GM10248 (cell line): ENCODE measurements around the gene EIF3A.

Experiments
- CTCF ChIA-PET: fragments of 300-600 bp; sonication (Branson Sonifier 250); formaldehyde crosslinking; extraction: SDS; loops from one replicate; lab custom pipeline; 2021; ENCODE audit warnings: antibody characterized with exemption; lab: Yijun Ruan, JAX
- POLR2A ChIA-PET: fragments of 350-650 bp; sonication (Branson Sonifier 250); formaldehyde crosslinking; extraction: SDS; loops from one replicate; lab custom pipeline; 2020; ENCODE audit warnings: antibody characterized with exemption; lab: Yijun Ruan, JAX
- DNase-seq: peaks from one replicate; pipeline ENCODE4 v3.0.0; 2012; ENCODE audit errors: extremely low spot score
- CTCF ChIP-seq: IDR thresholded peaks from 2 replicates; pipeline ENCODE4 v1.5.1; 2012; ENCODE audit warnings: mild to moderate bottlenecking, low read depth; ENCODE audit errors: extremely low read depth, missing control alignments, control extremely low read depth

The EIF3A gene

GRCh38 chr10:118998183-118998582, 82.4 kb downstream of the EIF3A start:
- no peak for TF ChIP-seq CTCF
- DNase-seq = no peak
- CTCF ChIA-PET = no interaction called here
- POLR2A ChIA-PET = no interaction called here

- ChIA-PET POLR2A (no interaction called here), CTCF (no interaction called here)
- DNase-seq = no peak
- no peak for TF ChIP-seq CTCF
Measured at GRCh38 chr10:118997379-118997778, 83.2 kb downstream of the EIF3A start.

- ChIA-PET POLR2A (no interaction called here), CTCF (interaction anchor here (0.8 kb wide), 1 partner anchor 20 kb away, joined by 3 read pairs; no protein-coding TSS in a partner anchor)
- no peak for DNase-seq
- TF ChIP-seq CTCF = no peak
Measured at GRCh38 chr10:118995739-118996138, 84.9 kb downstream of the EIF3A start.

- POLR2A ChIA-PET = no interaction called here
Measured at GRCh38 chr10:118994321-118994720, 86.3 kb downstream of the EIF3A start.

GRCh38 chr10:118993214-118993613, 87.4 kb downstream of the EIF3A start:
- POLR2A ChIA-PET = no interaction called here
- CTCF ChIA-PET = interaction anchor here (1.1 to 1.2 kb wide), 2 partner anchors 13 to 22 kb away, joined by 3 to 5 read pairs; no protein-coding TSS in a partner anchor
- no peak for DNase-seq
- TF ChIP-seq CTCF = no peak

More at GRCh38 chr10:118994321-118994720, 86.3 kb downstream of the EIF3A start:
- TF ChIP-seq CTCF = no peak
- CTCF ChIA-PET = interaction anchor here (1.1 to 1.2 kb wide), 2 partner anchors 14 to 23 kb away, joined by 3 to 5 read pairs; no protein-coding TSS in a partner anchor
- DNase-seq = no peak

- ChIA-PET POLR2A (no interaction called here), CTCF (interaction anchor here (1.3 kb wide), 1 partner anchor 11 kb away, joined by 3 read pairs; no protein-coding TSS in a partner anchor)
- DNase-seq = no peak
- no peak for TF ChIP-seq CTCF
Measured at GRCh38 chr10:118992496-118992895, 88.1 kb downstream of the EIF3A start.
